Neural progenitor cell (in vitro differentiated cells): Measurements from ENCODE around the gene XPNPEP1. TPM values are rescaled to one million over a fixed set of nuclear protein-coding genes. Genes with fewer than 3 reads are reported as not detected.

ENCODE experiments used
- DNase-seq: peaks from one replicate; pipeline ENCODE4 v3.0.0-alpha.2; 2016; ENCODE audit warnings: low spot score
- H2AFZ ChIP-seq: fragments of 200-600 bp; sonication (generic); replicated peaks from 2 replicates; pipeline ENCODE4 v1.6.1; 2016; ENCODE audit warnings: antibody characterized with exemption
- H3F3A ChIP-seq: fragments of 200-600 bp; sonication (generic); 2 replicates; pipeline ENCODE4 v1.6.1; 2016; ENCODE audit warnings: antibody characterized with exemption, low read depth
- H3K27ac ChIP-seq: fragments of 200-600 bp; sonication (generic); 2 replicates; pipeline ENCODE4 v1.5.1; 2016; ENCODE audit warnings: mild to moderate bottlenecking
- H3K27me3 ChIP-seq: fragments of 200-600 bp; sonication (generic); 2 replicates; pipeline ENCODE4 v1.6.1; 2016; ENCODE audit warnings: mild to moderate bottlenecking, moderate library complexity
- H3K36me3 ChIP-seq: fragments of 200-600 bp; sonication (generic); 2 replicates; pipeline ENCODE4 v1.5.1; 2016
- H3K4me1 ChIP-seq: fragments of 200-600 bp; sonication (generic); 2 replicates; pipeline ENCODE4 v1.6.1; 2016; ENCODE audit warnings: mixed run types
- H3K4me2 ChIP-seq: fragments of 200-600 bp; sonication (generic); 2 replicates; pipeline ENCODE4 v1.6.1; 2016
- H3K4me3 ChIP-seq: fragments of 200-600 bp; sonication (generic); 2 replicates; pipeline ENCODE4 v1.5.1; 2016
- H3K79me2 ChIP-seq: fragments of 200-600 bp; sonication (generic); 2 replicates; pipeline ENCODE4 v1.6.1; 2016; ENCODE audit warnings: low read depth
- H3K9ac ChIP-seq: fragments of 200-600 bp; sonication (generic); 2 replicates; pipeline ENCODE4 v1.6.1; 2016
- H3K9me3 ChIP-seq: fragments of 200-600 bp; sonication (generic); 2 replicates; pipeline ENCODE4 v1.5.1; 2016; ENCODE audit warnings: low read depth
- H4K20me1 ChIP-seq: fragments of 200-600 bp; sonication (generic); 2 replicates; pipeline ENCODE4 v1.6.1; 2016; ENCODE audit warnings: low read depth
- H3K27ac Mint-ChIP-seq: 3 replicates; pipeline ENCODE4 v1.8.0; 2021; ENCODE audit warnings: mixed read lengths
- H3K27me3 Mint-ChIP-seq: 2 replicates; pipeline ENCODE4 v1.8.0; 2022; ENCODE audit warnings: low read depth, mild to moderate bottlenecking, inconsistent platforms, moderate library complexity, mixed read lengths; ENCODE audit not compliant: insufficient read depth
- H3K36me3 Mint-ChIP-seq: 3 replicates; pipeline ENCODE4 v1.8.0; 2021; ENCODE audit warnings: mixed read lengths
- H3K4me1 Mint-ChIP-seq: 3 replicates; pipeline ENCODE4 v1.8.0; 2021; ENCODE audit warnings: mixed read lengths
- H3K4me3 Mint-ChIP-seq: 3 replicates; pipeline ENCODE4 v1.8.0; 2021; ENCODE audit warnings: mild to moderate bottlenecking, moderate library complexity, mixed read lengths
- H3K9me3 Mint-ChIP-seq: 3 replicates; pipeline ENCODE4 v1.8.0; 2020; ENCODE audit warnings: mixed read lengths
- EZH2 ChIP-seq: fragments of 200-600 bp; sonication (generic); IDR thresholded peaks from 2 replicates; pipeline ENCODE4 v1.6.1; 2017; ENCODE audit warnings: antibody characterized with exemption, mild to moderate bottlenecking, moderate library complexity
- EZH2phosphoT487 ChIP-seq: fragments of 200-600 bp; sonication (generic); IDR thresholded peaks from 2 replicates; pipeline ENCODE4 v1.6.1; 2017; ENCODE audit warnings: antibody characterized with exemption
- total RNA-seq: library from RNA; depleted of rRNA; stranded (reverse); fragments of >200 nt; gene quantifications from 2 replicates; pipeline ENCODE4 v1.2.3, GENCODE V29; 2015; ENCODE audit warnings: low replicate concordance
- TF ChIP-seq, protein P1 (sequence below): fragments of 200-600 bp; sonication (generic); IDR thresholded peaks from 2 replicates; pipeline ENCODE4 v1.5.1; 2017; ENCODE audit warnings: antibody characterized with exemption, mild to moderate bottlenecking

XPNPEP1 gene
- total RNA-seq, 1 donor from 2014 or later = 113 TPM

DNA sequence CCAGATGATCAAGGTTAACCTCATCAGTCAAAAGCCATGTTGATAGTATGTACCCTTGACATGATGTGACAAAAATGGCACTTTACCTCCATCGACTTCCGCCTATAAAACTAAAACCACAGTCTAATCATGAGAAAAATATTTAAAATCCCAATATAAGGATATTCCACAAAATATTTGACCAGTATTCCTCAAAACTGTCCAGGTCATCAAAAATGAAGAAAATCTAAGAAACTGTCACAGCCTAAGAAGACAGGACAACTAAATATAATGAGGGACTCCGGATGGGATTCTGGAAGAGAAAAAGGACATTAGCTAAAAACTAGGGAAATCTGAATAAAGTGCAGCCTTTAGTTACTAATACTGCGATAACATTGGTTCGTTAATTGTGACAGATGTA is 67.6 kb downstream of the XPNPEP1 start:
- Histone ChIP-seq H2AFZ (no peak overlapping the region), H3K9ac (no peak overlapping the region), H3K4me2 (no peak overlapping the region), H3K27me3 (peaks cover 10% of the 10 kb centered on the region), H3K4me1 (no peaks in the 10 kb centered on the region), H3F3A (peaks cover 5% of the 10 kb centered on the region), H4K20me1 (no peaks in the 10 kb centered on the region), H3K27ac (no peak overlapping the region), H3K79me2 (no peaks in the 10 kb centered on the region), H3K9me3 (no peaks in the 10 kb centered on the region), H3K36me3 (no peaks in the 10 kb centered on the region), H3K4me3 (no peak overlapping the region)
- no peak overlapping the region for H3K27ac Mint-ChIP-seq
- no peak for DNase-seq
- TF ChIP-seq EZH2 (no peak), EZH2phosphoT487 (no peak)
- TF ChIP-seq, protein P1, sequence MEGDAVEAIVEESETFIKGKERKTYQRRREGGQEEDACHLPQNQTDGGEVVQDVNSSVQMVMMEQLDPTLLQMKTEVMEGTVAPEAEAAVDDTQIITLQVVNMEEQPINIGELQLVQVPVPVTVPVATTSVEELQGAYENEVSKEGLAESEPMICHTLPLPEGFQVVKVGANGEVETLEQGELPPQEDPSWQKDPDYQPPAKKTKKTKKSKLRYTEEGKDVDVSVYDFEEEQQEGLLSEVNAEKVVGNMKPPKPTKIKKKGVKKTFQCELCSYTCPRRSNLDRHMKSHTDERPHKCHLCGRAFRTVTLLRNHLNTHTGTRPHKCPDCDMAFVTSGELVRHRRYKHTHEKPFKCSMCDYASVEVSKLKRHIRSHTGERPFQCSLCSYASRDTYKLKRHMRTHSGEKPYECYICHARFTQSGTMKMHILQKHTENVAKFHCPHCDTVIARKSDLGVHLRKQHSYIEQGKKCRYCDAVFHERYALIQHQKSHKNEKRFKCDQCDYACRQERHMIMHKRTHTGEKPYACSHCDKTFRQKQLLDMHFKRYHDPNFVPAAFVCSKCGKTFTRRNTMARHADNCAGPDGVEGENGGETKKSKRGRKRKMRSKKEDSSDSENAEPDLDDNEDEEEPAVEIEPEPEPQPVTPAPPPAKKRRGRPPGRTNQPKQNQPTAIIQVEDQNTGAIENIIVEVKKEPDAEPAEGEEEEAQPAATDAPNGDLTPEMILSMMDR = no peak
- H3K9me3 Mint-ChIP-seq = no peaks in the 10 kb centered on the region
- no peaks in the 10 kb centered on the region for H3K36me3 Mint-ChIP-seq
- peaks cover 3% of the 10 kb centered on the region for H3K4me1 Mint-ChIP-seq
- no peak overlapping the region for H3K4me3 Mint-ChIP-seq
- no peaks in the 10 kb centered on the region for H3K27me3 Mint-ChIP-seq

DNA sequence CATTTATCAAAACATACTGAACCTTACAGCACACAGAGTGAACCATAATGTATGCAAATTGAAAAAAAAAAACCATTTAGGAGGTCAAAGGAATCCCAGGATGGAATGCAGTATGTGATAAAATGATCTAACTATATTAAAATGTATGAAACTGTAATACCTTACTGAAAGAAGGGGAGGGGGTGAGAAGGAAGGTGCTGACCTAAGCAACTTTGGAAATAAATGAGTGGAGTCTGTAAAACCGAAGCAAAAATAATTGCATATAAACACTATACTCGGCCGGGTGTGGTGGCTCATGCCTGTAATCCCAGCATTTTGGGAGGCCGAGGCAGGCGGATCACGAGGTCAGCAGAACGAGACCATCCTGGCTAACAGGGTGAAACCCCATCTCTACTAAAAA is 69.4 kb downstream of the XPNPEP1 start:
- H3K9me3 ChIP-seq = no peaks in the 10 kb centered on the region
- H3K27ac ChIP-seq = no peak overlapping the region
- H3F3A ChIP-seq = peaks cover 5% of the 10 kb centered on the region
- no peak overlapping the region for H3K4me2 ChIP-seq
- H3K9ac ChIP-seq = no peak overlapping the region
- H3K27ac Mint-ChIP-seq = no peak overlapping the region
- H3K36me3 Mint-ChIP-seq = no peaks in the 10 kb centered on the region
- no peaks in the 10 kb centered on the region for H3K36me3 ChIP-seq
- H3K27me3 Mint-ChIP-seq = no peaks in the 10 kb centered on the region
- no peak overlapping the region for H3K4me3 ChIP-seq
- no peak overlapping the region for H2AFZ ChIP-seq
- H3K27me3 ChIP-seq = peaks cover 10% of the 10 kb centered on the region
- no peaks in the 10 kb centered on the region for H3K9me3 Mint-ChIP-seq
- no peaks in the 10 kb centered on the region for H3K4me1 ChIP-seq
- peaks cover 3% of the 10 kb centered on the region for H3K4me1 Mint-ChIP-seq
- TF ChIP-seq, protein P1 = no peak
- TF ChIP-seq EZH2 = no peak
- no peak for TF ChIP-seq EZH2phosphoT487
- no peak for DNase-seq
- no peaks in the 10 kb centered on the region for H3K79me2 ChIP-seq
- no peak overlapping the region for H3K4me3 Mint-ChIP-seq
- no peaks in the 10 kb centered on the region for H4K20me1 ChIP-seq

DNA sequence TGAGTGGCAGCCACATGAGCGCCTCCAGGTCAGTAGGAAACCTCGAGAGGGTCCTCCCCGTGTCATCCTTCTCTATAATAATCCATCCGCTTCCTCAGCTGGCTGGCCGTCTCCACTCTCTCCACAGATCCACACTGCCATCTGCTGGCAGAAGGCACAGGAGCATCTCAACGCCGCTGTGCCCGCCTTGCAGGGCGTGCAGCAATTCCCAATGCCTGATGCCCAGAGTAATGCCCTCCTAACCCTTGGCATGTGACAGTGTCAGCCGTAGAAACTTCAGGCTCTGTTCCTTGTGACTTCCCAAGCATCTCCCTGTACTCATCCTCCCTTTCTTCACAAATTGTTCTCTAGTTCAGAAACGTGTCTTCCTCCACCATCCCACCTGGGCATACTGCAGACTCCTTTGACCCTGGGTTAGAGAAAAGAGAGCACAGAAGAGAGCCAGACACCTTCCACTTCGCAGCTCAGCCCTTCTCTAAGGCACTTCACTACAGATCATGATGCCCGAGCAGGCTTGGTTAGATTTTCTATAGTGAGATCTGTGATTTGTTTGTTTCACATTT is 70.8 kb downstream of the XPNPEP1 start:
- Mint-ChIP-seq H3K36me3 (no peaks in the 10 kb centered on the region), H3K4me1 (peaks cover 3% of the 10 kb centered on the region), H3K27ac (no peak overlapping the region), H3K4me3 (no peak overlapping the region), H3K27me3 (no peaks in the 10 kb centered on the region), H3K9me3 (no peaks in the 10 kb centered on the region)
- Histone ChIP-seq H3K9me3 (no peaks in the 10 kb centered on the region), H3K4me3 (no peak overlapping the region), H4K20me1 (no peaks in the 10 kb centered on the region), H3K36me3 (no peaks in the 10 kb centered on the region), H3F3A (peaks cover 5% of the 10 kb centered on the region), H3K27ac (no peak overlapping the region), H3K4me1 (no peaks in the 10 kb centered on the region), H3K27me3 (peaks cover 10% of the 10 kb centered on the region), H3K79me2 (no peaks in the 10 kb centered on the region), H3K4me2 (no peak overlapping the region), H2AFZ (peak overlapping the region; percentile 36), H3K9ac (no peak overlapping the region)
- DNase-seq = peak; percentile 88
- no peak for TF ChIP-seq EZH2
- TF ChIP-seq, protein P1 = peak; percentile 92
